Testis (tissue), 2 donors: Measurements from ENCODE around the gene LRP10.

Source experiments
- POLR2A ChIP-seq: fragments of 450-650 bp; IDR thresholded peaks from one replicate; pipeline ENCODE4 v1.6.1; 2017; ENCODE audit warnings: antibody characterized with exemption, mild to moderate bottlenecking, moderate library complexity
- TF ChIP-seq, protein P1 (sequence below), 3 experiments: fragments of 450-650 bp in 2 of 3; fragments of 200-600 bp in 1 of 3; sonication (generic) in 1 of 3; IDR thresholded peaks; one replicate each; pipeline ENCODE4 v1.5.1; 2016 to 2019; ENCODE audit warnings: antibody characterized with exemption in 3 of 3, mild to moderate bottlenecking in 2 of 3, moderate library complexity in 1 of 3

DNA sequence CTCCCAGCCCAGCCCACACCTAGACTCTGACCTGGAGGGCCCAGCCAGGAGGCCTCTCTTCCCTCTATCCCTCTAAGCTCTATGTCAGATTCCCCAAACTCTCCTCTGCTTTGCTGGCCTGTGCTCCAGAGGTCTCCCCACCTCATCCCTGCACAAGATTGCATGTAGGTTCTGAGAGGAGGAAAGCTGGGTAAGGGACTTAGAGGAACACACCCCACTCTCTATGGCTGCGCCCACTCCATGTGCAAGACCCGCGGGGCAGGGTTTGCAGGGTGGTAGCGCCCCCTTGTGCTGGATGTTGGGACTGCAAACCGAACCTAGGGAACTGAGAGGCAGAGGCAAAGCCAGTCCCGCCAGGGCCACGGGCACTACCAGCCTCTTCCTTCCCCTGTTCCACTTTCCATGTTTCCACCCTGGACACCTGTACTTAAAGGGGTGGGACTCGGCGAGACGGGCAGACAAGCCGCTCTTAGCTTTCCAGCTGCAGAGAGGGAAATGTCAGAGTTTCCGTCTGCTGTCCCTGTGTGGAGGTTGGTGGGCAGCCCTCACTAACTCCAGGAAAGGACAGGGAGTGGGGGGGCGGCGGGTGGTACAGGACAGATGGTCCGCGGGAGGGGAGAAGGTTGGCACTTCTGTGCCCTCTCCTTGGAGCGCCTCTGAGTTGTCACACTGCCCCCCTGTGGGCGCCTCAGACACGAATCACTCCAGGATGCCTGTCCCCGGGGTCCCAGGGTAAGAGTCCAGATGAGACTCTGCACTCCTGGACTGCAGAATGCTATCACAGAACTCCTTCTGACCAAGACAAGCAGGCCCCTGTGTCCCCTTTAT is 18.4 kb upstream of the LRP10 start:
- no peak for TF ChIP-seq POLR2A
- TF ChIP-seq, protein P1, sequence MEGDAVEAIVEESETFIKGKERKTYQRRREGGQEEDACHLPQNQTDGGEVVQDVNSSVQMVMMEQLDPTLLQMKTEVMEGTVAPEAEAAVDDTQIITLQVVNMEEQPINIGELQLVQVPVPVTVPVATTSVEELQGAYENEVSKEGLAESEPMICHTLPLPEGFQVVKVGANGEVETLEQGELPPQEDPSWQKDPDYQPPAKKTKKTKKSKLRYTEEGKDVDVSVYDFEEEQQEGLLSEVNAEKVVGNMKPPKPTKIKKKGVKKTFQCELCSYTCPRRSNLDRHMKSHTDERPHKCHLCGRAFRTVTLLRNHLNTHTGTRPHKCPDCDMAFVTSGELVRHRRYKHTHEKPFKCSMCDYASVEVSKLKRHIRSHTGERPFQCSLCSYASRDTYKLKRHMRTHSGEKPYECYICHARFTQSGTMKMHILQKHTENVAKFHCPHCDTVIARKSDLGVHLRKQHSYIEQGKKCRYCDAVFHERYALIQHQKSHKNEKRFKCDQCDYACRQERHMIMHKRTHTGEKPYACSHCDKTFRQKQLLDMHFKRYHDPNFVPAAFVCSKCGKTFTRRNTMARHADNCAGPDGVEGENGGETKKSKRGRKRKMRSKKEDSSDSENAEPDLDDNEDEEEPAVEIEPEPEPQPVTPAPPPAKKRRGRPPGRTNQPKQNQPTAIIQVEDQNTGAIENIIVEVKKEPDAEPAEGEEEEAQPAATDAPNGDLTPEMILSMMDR (IDR thresholded peaks at IDR 0.05), result peak; percentile 88 to 93 (median 90)
